Thoracic aorta (tissue), 2 donors: ENCODE results near the gene DCAF4. TPM values are rescaled to one million over a fixed set of nuclear protein-coding genes. Genes with fewer than 3 reads are reported as not detected.

Source experiments
- ATAC-seq: fragments of 150-250 bp; one replicate; pipeline ENCODE4 v1.8.0; 2017; ENCODE audit warnings: low read depth; ENCODE audit not compliant: insufficient number of reproducible peaks, low FRiP score
- DNase-seq: peaks from one replicate; pipeline ENCODE4 v3.0.0-alpha.2; 2020; ENCODE audit warnings: low spot score
- H3K27ac ChIP-seq, 2 donors: fragments of 200-600 bp; sonication (generic); 1 replicate in 1 of 2; 2 replicates in 1 of 2; pipeline ENCODE4 v1.5.1; 2016; ENCODE audit warnings: mild to moderate bottlenecking in 2 of 2, moderate library complexity in 2 of 2
- H3K27me3 ChIP-seq: fragments of 200-600 bp; sonication (generic); replicated peaks from 2 replicates; pipeline ENCODE4 v1.6.0; 2016; ENCODE audit warnings: mild to moderate bottlenecking; ENCODE audit not compliant: insufficient read depth
- H3K36me3 ChIP-seq: fragments of 200-600 bp; sonication (generic); one replicate; pipeline ENCODE4 v1.5.1; 2016
- H3K4me1 ChIP-seq, 2 donors: fragments of 200-600 bp; sonication (generic); 1 replicate in 1 of 2; 2 replicates in 1 of 2; pipeline versions ENCODE4 v1.5.1 to v1.6.0; 2016; ENCODE audit warnings: low read depth in 2 of 2, mild to moderate bottlenecking in 1 of 2; ENCODE audit not compliant: control insufficient read depth in 1 of 2
- H3K4me3 ChIP-seq: fragments of 200-600 bp; sonication (generic); 2 replicates; pipeline ENCODE4 v1.5.1; 2016; ENCODE audit warnings: mild to moderate bottlenecking
- H3K9me3 ChIP-seq: fragments of 200-600 bp; sonication (generic); 2 replicates; pipeline ENCODE4 v1.5.1; 2016
- total RNA-seq, 2 donors: library from RNA; depleted of rRNA; stranded (reverse); fragments of >200 nt; gene quantifications; one replicate each; pipeline versions ENCODE4 v1.1.0 to v1.2.3, GENCODE V29; 2016
- TF ChIP-seq, protein P1 (sequence below): fragments of 200-600 bp; sonication (generic); IDR thresholded peaks from one replicate; pipeline ENCODE4 v1.5.1; 2019; ENCODE audit warnings: antibody characterized with exemption

Gene DCAF4
- total RNA-seq, 2 donors from 2014 or later = 13.1 to 65.5 TPM

DNA sequence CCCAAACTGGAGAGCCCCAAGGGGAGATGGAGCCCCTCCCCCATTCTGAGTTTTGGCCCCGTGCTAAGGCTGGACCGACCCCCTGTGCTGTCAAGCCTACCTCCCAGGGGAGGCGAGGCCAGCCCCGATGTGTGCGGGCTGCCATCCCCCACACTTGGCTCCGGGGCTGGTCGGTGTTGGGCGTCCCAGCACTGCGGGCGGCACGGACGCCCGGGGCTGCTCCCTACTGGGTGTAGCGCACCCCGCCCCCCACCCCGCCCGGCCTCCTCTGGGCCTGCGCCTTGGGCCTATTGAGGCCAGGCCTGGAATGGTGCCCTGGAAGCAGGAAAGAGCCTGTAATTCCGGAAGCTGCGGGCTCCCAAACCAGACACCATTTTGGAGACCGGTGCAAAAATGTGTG, 2.6 kb downstream of the DCAF4 start:
- Histone ChIP-seq H3K4me1 (peaks cover 3 to 13% of the 10 kb centered on the region in 2 donors), H3K4me3 (no peak overlapping the region), H3K36me3 (no peaks in the 10 kb centered on the region), H3K9me3 (no peaks in the 10 kb centered on the region), H3K27ac (no peak overlapping the region), H3K27me3 (no peaks in the 10 kb centered on the region)
- TF ChIP-seq, protein P1, sequence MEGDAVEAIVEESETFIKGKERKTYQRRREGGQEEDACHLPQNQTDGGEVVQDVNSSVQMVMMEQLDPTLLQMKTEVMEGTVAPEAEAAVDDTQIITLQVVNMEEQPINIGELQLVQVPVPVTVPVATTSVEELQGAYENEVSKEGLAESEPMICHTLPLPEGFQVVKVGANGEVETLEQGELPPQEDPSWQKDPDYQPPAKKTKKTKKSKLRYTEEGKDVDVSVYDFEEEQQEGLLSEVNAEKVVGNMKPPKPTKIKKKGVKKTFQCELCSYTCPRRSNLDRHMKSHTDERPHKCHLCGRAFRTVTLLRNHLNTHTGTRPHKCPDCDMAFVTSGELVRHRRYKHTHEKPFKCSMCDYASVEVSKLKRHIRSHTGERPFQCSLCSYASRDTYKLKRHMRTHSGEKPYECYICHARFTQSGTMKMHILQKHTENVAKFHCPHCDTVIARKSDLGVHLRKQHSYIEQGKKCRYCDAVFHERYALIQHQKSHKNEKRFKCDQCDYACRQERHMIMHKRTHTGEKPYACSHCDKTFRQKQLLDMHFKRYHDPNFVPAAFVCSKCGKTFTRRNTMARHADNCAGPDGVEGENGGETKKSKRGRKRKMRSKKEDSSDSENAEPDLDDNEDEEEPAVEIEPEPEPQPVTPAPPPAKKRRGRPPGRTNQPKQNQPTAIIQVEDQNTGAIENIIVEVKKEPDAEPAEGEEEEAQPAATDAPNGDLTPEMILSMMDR = no peak
- ATAC-seq (no peak), DNase-seq (no peak)

DNA sequence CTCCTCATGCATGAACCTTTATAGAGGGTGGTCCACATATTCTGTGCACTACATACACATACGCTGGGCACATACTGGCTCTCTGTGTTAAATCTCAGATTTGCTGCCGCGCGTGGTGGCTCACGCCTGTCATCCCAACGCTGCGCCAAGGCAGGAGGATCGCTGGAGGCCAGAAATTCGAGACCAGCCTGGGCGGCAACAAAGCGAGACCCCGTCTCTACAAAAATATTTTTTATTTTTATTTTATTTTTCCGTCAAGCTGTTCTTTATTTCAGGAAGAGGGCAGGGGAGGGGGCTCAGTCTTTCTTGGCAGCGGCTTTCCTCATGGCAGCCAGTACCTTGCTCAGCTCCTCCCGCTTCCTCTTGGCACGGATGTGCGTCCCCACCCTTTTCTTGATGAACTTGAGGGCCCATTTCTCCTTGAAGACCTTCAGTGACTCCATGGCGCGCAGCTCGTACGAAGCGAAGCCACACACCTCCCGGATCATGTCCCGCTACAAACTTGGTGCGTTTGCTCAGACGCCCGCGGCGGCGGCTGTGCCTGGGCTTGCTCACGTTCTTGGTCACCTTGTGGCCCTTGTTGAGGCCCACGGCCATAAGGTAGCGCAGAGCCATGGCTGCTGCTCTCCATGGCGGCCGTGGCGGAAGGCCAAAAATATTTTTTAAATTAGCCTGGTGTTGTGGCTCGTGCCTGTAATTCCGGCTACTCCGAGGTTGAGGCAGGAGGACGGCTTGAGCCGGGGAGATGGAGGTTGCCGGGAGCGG, 3.2 kb downstream of the DCAF4 start:
- TF ChIP-seq, protein P1 = no peak
- ATAC-seq (no peak), DNase-seq (no peak)
- Histone ChIP-seq H3K27ac (no peak overlapping the region), H3K9me3 (no peaks in the 10 kb centered on the region), H3K36me3 (no peaks in the 10 kb centered on the region), H3K4me1 (peaks cover 3 to 13% of the 10 kb centered on the region in 2 donors), H3K4me3 (no peak overlapping the region), H3K27me3 (no peaks in the 10 kb centered on the region)

DNA sequence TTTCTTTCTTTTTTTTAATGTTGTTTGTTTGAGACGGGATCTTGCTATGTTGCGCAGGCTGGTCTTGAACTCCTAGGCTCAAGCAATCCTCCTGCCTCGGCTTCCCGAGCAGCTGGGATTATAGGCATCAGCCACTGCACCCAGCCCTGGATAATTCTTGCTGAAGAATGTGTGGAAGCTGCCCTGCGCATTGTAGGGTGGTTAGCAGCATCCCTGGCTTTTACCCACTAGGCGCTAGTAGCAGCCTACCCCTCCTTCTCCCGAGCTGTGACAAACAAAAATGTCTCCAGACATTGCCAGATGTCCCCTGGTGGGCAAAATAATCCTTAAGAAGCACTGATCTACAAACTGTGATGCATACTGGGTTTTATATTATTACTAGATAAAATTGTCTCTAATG, 6.6 kb downstream of the DCAF4 start:
- no peak for ATAC-seq
- DNase-seq = no peak
- H3K27ac ChIP-seq = no peak overlapping the region
- H3K36me3 ChIP-seq = no peaks in the 10 kb centered on the region
- no peak overlapping the region for H3K4me3 ChIP-seq
- H3K4me1 ChIP-seq = peaks cover 0 to under 1% of the 10 kb centered on the region in 2 donors
- TF ChIP-seq, protein P1 = no peak
- no peaks in the 10 kb centered on the region for H3K9me3 ChIP-seq
- H3K27me3 ChIP-seq = no peaks in the 10 kb centered on the region

DNA sequence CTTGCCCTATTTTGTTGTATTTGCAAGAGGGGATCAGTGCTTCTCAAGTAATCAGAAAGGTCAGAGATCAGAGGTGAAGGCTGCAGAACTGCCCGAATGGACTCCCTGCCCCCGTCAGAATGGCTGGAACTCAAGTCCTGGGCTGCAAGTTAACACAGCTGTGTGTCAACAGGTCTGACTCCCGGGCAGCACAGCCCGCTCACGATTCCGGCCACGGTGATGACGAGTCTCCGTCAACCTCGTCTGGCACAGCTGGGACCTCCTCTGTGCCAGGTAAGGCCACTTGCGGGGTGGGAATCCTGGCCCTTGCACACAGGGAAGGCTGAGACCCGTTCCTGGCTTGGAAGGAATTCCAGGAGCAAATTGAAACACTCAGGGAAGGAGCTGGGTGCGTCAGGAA, 13.4 kb downstream of the DCAF4 start:
- Histone ChIP-seq H3K27me3 (no peaks in the 10 kb centered on the region), H3K27ac (no peak overlapping the region), H3K4me1 (no peaks in the 10 kb centered on the region), H3K4me3 (no peak overlapping the region), H3K36me3 (peaks cover 37% of the 10 kb centered on the region), H3K9me3 (no peaks in the 10 kb centered on the region)
- ATAC-seq (no peak), DNase-seq (no peak)
- TF ChIP-seq, protein P1 = no peak

DNA sequence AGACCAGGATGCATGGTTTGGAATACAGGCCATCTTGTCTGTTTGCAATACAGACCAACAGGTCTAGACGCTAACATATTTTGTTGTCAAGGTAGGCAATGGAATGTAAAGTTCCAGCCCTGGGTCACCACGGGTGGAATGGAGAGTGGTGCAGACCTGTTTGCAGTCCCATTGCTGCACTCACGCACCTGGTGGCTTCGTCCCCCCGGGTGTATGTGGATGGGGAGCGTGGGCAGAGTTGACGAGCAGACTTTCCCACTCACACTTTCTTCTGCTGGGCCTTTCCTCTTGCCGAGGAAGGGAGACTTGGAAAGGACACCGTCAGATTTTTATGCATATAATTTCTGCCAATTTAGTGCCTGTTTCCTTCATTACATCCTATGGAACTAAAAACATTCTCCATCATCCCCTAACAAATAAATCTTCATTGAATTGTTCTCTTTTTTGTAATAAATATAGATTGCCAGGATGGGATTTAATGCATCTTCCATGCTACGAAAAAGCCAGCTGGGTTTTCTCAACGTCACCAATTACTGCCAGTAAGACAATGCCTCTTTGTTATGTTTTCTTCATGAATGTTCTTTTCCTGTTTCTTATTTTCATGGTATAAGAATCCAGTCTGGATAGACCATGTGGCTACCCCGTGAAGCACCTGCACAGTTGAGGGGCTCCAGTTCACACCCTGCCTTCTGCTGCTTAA, 15.2 kb downstream of the DCAF4 start:
- no peak for ATAC-seq
- peaks cover 37% of the 10 kb centered on the region for H3K36me3 ChIP-seq
- no peak for DNase-seq
- H3K4me3 ChIP-seq = no peak overlapping the region
- H3K27me3 ChIP-seq = no peaks in the 10 kb centered on the region
- H3K4me1 ChIP-seq = no peaks in the 10 kb centered on the region
- no peaks in the 10 kb centered on the region for H3K9me3 ChIP-seq
- TF ChIP-seq, protein P1 = no peak
- no peak overlapping the region for H3K27ac ChIP-seq
